Fibroblast of peridontal ligament (primary cell): ENCODE measurements around the gene LPCAT3.
A peak's percentile ranks its signal among the peaks of the same experiment; 100 is the strongest.

ENCODE experiments used
- DNase-seq: peaks from one replicate; pipeline ENCODE4 v3.0.0-alpha.2; 2010; ENCODE audit errors: extremely low read depth

LPCAT3 gene

GRCh38 chr12:6952863-6953441, 65.3 kb downstream of the LPCAT3 start:
- no peak for DNase-seq

- DNase-seq: no peak
These were observed 66.0 kb downstream of the LPCAT3 start for GRCh38 chr12:6952121-6952862.

- DNase-seq: no peak
These were observed 66.6 kb downstream of the LPCAT3 start for GRCh38 chr12:6951551-6952120.

- DNase-seq: no peak
These were observed 67.3 kb downstream of the LPCAT3 start, which contains the start of gene PTPN6 for GRCh38 chr12:6950811-6951540. PTPN6 (plus strand) TSS chr12:6951356; CDS start chr12:6951513, 157 bp downstream.

GRCh38 chr12:6950401-6950801, 67.9 kb downstream of the LPCAT3 start:
- no peak for DNase-seq

- no peak for DNase-seq
These were observed 69.2 kb downstream of the LPCAT3 start for GRCh38 chr12:6948873-6949594.

GRCh38 chr12:6947615-6948014, 70.7 kb downstream of the LPCAT3 start:
- no peak for DNase-seq

- no peak for DNase-seq
These were observed 71.3 kb downstream of the LPCAT3 start for GRCh38 chr12:6946920-6947374.

GRCh38 chr12:6946033-6946919, 72.0 kb downstream of the LPCAT3 start:
- no peak for DNase-seq

GRCh38 chr12:6945613-6946012, 72.7 kb downstream of the LPCAT3 start:
- no peak for DNase-seq

- peak; percentile 94 for DNase-seq
These were observed 73.7 kb downstream of the LPCAT3 start for GRCh38 chr12:6944381-6945186.

- DNase-seq: peak; percentile 83
These were observed 74.4 kb downstream of the LPCAT3 start, which contains the start of the genes C12orf57 and RNU7-1 for GRCh38 chr12:6943722-6944380. C12orf57 (plus strand) TSS chr12:6944022; CDS start chr12:6944122, 100 bp downstream. RNU7-1 (plus strand) TSS chr12:6943816.

GRCh38 chr12:6943389-6943721, 74.9 kb downstream of the LPCAT3 start:
- DNase-seq: peak; percentile 96

- DNase-seq: peak; percentile 27
These were observed 76.0 kb downstream of the LPCAT3 start for GRCh38 chr12:6942331-6942665.

- no peak for DNase-seq
These were observed 76.5 kb downstream of the LPCAT3 start for GRCh38 chr12:6941782-6942181.

GRCh38 chr12:6941267-6941666, 77.0 kb downstream of the LPCAT3 start:
- DNase-seq: no peak

- DNase-seq: no peak
These were observed 79.1 kb downstream of the LPCAT3 start for GRCh38 chr12:6939191-6939540.

GRCh38 chr12:6938353-6939190, 79.7 kb downstream of the LPCAT3 start:
- DNase-seq: no peak
